ENCODE data around the gene HASPIN.

Gene HASPIN

DNA sequence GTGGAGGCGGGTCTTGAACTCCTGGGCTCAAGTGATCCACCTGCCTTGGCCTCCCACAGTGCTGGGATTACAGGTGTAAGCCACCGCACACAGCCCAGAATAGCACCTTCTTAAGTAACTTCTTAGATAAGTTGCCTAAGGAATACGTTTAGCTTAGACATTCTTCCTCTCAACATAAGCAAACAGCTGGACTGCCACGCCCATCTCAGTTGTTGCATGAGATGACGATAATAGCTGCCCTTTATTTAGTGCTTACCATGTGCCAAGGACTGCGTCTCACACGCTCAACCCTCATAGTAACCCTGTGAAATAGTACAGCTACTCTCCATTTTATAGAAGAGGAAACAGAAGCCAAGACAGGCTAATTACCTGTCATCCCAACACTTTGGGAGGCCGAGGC lies 11.8 kb downstream of the HASPIN start:
- no peak for DNase-seq (ENCODE audit: low spot score)

DNA sequence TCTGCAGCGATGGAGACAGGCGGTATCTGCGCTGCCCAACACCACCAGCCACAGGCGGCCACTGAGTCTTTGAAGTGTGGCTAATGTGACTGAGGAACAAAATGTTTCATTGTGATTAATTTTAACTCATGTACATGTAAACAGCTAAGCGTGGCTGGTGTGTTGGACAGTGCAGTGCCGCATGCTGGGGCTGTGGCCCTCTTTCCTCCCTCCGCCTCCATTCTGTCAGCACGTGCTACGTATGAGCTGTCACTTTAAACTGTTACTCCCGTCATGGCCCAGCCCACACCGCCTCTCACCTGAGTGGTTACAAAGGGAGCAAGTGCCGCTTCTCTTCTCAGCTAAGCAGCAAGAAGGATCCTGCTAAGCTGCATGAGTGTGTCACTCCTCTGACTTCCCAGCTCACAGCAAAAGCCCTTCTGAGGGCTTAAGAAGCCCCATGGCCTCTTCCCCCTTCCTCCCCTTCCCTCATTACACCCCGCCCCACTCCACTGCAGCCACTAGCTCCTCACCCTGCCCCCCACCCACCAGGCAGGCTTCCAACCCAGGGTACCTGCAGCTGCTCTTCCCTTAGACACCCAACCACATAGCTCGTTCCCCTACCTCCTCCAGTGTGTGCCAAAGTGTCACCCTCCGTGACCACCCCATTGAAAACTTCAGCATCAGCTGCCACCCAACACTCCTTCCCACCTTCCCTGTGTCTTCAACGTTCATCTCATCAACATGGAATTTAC lies 15.0 kb downstream of the HASPIN start:
- peak; percentile 85 for DNase-seq (ENCODE audit: low spot score)

DNA sequence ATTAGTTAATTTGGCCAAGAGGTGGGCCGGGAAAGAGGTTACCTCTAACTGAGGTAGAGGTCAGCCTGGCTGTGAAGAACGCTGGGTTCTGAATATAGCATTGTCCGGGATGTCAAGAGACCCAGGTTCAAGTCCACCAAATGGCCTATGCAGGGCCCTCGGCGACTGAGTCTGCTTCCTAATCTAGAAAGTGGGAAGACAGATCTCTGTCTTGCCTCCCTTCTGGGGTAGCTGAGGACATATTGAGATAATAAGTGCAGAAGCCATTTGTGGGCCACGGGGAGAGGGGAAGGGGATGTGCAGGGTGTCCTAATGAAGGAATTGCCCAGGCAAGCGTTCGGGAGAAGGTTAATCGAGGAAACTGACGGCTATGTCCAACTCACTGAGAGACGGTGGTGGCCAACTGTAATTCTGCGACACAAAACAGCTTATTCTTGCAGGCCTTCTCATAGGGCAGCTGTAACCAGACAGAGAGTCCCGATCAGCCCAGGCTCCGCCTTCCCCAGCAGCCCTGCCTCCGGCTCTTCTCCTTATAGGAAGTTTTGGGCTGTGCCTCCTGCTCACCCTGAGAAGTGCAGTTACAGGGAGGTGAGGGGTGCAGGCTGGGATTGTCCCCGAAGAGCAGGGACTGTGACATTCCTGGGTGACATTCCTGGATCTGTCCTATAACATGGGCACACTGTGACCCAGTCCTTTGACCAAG lies 15.9 kb downstream of the HASPIN start:
- DNase-seq (ENCODE audit: low spot score), result no peak

DNA sequence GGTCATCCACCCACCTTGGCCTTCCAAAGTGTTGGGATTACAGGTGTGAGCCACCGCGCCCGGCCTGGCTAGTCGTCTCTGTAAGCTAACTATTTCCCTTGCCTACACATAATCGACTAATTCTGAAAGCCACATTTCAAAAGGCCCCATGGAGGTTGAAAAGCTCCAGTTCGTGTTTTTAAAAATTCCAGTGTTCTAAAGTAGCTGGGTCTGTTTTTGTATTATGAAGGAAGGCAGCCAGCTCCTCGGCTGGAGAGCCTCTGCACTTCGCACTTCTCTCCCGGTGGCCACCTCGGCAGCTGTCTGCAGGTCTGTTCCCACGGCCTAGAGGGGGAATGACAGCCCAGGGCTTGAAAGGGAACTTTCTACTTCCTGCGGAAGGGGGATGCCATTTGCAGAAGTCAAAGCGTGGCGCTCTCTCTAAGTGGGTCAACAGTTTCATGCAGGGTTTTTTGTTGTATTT lies 16.9 kb downstream of the HASPIN start:
- no peak for DNase-seq (ENCODE audit: low spot score)

DNA sequence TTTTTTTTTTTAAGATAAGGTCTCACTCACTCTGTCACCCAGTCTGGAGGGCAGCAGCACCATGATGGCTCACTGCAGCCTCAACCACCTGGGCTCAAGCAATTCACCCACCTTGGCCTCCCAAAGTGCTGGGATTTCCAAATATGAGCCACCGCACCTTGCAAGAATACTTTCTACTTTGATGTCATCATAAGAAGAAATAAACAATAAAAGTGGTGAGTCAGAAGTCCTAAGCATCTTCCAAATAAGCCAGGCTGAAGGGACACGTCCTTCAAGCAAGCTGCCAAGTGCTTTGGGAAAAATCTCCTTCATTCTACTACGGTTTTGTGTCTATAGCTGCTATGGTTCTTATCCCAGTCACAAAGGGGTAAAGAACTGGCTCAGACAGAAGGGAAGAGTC lies 20.3 kb downstream of the HASPIN start:
- no peak for DNase-seq (ENCODE audit: low spot score)

DNA sequence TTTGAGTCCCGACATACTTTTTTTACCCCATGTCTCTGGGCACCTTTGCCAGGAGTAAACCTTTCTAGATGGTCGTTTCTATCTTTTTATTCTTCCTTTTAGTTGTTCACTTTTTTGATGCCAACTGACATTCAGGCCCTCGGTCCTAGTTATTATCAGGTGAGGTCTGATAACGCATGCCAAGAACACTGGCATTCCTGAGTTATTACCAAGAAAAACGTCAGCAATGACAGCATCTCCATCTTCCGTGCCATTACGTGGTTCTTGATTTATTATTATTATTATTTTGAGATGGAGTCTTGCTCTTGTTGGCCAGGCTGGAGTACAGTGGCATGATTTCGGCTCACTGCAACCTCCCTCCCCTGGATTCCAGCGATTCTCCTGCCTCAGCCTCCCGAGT lies 21.4 kb downstream of the HASPIN start:
- DNase-seq (ENCODE audit: low spot score), result no peak

DNA sequence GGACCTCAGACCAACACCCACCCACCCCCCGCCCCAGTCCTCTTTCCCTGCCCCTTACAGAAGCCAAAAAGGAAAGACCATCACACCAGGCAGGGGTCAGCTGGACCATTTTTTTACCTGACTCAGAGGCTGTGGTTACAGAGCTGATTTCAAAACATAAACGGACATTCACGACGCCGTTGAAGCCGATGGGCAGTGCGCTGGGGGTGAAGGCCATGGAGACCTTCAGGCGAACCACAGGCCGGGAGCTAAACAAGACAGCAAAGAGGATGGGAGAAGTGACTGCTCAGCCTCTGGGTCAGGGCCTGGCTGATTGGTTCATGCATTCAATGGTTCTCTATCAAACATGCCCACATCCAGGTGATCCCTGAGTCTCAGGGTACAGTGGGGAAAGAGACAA lies 24.1 kb downstream of the HASPIN start:
- DNase-seq (ENCODE audit: low spot score), result no peak

DNA sequence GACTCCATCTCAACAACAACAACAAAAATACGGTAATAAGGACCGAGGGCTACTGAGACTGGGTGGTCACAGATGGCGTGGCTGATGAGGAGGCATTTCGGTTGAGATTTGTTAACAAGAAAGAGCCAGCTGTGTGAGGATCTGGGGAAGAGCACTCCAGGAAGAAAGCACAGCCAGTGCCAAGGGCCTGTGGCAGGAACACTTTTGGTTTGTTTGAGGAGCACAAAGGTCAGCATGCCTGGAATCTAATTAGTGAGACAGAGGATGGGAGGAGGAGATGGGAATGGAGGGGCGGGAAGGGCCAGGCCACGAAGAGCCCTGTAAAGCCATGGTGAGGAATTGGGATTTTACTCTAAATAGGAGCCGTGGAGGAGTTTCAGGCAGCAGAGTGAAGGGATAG lies 24.9 kb downstream of the HASPIN start:
- no peak for DNase-seq (ENCODE audit: low spot score)

DNA sequence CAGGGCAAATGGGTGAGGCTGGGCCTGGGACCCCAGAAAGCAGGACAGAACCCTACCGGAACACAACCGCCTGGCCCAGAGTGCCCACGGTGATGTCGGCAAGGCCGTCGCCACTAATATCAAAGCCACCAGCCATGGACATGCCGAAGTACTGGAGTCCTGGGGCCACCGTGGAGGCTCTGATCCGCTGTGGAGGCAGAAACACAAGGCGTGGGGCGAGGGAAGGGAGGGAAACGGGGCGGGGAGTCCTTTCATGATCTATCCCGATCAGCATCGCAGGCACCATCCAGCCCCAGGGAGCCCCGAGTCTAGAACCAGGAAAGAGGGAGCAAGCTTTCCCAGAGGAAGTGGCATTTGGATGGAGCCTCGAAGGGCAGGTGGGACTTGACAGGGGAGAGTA lies 26.6 kb downstream of the HASPIN start:
- DNase-seq (ENCODE audit: low spot score), result no peak

DNA sequence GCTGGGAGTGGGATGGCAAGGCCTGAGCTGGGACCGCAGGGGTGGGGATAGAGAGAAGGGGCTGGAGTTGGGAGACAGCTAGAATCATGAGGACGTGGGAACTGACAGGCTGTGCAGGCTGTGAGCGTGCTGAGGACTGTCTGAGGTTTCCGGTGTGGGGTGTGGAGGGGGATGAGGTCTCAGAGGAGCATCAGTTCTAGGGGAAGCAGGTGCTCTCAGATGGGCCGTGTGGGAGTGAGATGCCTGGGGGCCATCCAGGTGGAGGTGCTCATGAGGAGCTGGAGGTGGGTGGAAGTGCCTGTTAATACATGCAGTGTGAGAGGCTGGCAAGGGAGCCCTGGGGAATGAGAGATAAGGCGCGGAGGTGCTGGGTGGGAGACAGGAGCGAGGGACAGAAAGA lies 27.2 kb downstream of the HASPIN start:
- DNase-seq (ENCODE audit: low spot score), result no peak

DNA sequence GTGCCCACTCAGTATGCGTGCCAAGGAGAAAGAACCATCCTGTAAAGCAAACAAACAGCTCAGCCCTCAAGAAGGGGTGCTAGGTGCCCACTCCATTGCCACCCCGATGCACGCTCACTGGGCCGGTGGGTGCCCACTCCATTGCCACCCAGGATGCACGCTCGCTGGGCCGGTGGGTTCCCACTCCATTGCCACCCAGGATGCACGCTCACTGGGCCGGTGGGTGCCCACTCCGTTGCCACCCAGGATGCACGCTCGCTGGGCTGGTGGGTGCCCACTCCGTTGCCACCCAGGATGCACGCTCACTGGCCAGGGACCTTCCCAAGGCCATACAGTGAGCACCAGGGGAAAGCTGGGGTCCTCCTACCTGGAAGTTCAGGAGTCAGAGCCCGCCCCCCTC lies 28.1 kb downstream of the HASPIN start:
- DNase-seq (ENCODE audit: low spot score), result no peak

DNA sequence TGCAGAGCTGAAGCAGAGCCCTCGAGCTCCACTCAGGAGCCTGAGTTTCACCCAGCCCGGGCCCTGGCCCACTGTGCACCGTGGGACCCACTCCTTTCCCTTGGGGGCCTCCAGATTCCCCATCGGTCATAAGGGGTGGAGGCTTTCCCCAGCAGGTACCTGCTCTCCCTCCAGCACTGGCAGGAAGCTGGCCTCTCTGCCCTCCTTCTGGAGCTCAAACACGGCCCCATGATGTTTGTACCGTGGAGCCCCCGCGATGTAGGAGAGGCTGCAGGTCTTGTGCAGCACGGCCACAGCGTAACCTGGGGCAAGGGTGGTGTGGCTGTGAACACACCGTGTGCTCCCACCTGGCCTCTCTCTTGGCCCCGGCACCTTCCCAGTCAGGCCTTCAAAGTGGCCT lies 29.9 kb downstream of the HASPIN start:
- DNase-seq (ENCODE audit: low spot score), result no peak

DNA sequence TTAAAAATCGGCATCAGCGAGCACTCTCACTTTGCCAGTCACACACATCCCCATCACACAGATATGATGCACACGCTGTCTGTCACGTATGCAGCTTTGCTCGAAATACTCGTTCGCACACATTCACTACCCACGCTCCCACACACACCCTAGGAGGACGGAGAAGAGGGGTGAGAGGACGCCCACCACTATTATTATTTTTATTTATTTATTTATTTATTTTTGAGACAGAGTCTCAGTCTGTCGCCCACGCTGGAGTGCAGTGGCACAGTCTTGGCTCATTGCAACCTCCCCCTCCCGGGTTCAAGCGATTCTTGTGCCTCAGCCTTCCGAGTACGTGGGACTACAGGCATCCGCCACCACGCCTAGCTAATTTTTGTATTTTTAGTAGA lies 30.4 kb downstream of the HASPIN start:
- DNase-seq (ENCODE audit: low spot score), result no peak

DNA sequence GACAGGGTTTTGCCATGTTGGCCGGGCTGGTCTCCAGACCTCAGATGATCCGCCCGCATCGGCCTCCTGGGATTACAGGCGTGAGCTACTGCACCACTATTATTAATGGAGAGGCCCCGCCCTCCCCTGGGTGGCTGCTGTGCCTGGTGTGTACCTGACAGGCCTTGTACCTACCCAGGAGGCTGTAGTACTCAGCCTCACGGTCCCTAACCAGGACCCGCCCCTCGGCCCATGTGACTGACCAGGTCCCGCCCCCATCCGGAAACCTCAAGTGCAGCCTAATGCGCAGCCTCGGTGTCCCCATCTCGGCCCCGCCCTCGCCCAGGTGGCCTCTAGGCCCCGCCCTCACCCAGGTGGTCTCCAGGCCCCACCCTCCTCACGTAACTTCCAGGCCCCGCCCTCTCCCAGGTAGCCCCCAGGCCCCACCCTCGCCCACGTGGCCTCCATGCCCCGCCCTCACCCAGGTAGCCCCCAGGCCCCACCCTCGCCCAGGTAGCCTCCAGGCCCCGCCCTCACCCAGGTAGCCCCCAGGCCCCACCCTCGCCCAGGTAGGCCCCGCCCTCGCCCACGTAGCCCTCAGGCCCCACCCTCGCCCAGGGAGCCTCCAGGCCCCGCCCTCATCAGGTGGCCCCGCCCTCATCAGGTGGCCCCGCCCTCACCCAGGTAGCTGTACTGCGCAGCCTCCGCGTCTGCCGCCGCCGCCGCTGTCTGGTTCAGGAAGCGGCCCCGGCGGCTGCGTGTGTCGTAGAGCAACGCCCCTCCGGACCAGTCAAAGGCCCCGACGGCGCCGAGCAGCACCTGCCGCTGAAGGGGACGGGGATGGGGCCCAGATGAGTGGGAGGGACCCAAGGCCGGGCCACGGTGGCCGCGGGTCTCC lies 31.0 kb downstream of the HASPIN start:
- peak; percentile 89 for DNase-seq (ENCODE audit: low spot score)

DNA sequence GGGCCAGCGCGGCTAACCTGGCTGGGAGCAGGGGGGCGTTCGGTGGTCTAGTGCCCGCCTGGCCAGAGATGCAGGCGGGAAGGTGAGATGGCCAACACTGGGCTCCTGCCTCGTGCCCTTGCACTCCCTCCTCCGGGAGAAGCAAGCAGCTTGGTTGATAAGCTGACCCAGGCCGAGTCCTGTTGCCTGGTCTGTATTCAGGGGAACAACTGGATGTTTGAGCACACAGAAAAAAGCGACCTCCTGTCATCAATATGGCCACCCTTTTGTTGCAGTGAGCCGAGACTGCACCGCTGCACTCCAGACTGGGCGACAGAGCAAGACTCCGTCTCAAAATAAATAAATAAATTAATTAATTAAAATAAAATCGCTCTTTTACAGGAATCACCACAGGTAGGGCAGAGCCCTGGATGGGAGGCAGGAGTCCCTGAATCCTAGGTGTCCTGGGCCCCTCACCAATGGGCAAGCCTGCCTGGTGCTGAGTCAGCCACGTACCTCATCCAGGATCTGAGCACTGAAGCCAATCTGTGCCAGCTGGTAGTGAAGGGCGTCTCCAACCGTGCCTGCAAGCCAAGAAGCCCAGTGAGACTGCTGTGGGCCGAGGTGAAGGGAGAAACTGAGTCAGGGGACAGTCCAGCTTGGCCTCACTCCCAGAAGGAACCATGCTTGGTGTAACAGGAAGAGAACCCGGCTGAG lies 31.8 kb downstream of the HASPIN start:
- peak; percentile 9 for DNase-seq (ENCODE audit: low spot score)

DNA sequence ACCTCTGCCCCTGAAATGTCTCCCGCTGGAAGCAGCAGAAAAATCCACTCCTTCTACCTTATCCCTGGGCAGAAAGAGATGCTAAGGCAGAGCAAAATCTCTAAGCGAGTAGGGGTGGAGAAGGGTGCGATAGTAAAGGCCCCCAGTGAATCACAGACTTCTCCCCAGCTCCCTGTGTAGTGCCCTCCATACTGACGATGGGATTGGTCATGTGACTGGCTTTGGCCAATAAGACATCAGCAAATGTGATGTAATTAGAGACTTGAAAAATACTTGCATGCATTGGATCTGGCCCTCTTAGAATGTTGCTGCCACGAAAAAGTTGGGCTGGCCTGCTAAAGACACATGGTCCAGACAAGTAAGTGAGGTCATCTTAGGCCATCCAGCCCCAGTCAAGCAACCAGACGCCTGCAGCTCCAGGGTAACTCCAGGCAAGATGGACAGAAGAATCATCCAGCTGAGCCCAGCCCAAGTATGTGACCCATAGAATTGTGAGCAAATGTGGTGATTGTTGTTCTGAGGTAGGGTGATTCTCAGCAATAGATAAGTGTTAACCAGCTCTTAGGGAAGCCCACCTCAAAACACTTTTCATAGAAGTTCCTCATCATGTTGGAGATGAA lies 36.0 kb downstream of the HASPIN start:
- DNase-seq (ENCODE audit: low spot score), result no peak

DNA sequence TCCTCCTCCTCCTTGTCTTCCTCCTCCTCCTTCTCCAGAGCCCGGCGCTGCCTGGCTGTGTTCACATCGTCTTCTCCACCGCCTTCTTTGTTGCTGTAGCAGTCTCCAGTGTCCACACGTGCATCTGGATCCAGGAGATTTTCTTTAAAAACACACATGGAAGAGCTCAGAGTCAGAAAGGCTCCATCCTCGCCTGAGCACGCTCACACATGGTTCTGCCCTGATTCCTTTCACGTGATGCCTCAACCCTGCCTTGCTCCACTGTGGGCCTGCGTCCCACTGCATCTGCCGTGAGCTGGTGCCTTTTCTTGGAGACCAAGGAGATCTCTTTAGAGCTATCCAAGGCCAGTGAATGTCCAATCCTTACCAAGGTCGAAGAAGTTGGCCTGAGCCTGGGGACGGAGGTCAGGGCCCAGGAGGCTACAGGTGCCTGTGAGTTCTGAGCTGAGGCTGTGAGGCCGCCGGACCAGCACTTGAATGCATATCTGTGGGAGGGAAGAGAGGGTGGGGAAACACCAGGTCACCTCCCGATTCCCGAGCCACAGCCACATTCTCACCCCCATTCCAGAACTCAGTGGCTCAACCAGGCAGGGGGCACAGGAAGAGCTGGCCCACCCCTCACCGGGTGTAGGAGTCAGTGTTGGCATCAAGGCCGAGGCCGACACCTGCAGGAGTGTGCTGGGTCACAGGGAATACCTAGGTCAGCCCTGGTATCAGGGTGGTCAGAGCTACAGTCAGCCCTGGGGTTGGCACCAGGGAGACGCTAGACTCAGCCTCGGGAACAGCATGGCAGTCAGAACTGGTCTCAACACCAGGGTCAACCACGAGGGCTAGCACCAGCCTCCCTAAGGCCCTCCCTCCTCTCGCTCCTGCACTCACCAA lies 37.6 kb downstream of the HASPIN start:
- DNase-seq (ENCODE audit: low spot score), result no peak

DNA sequence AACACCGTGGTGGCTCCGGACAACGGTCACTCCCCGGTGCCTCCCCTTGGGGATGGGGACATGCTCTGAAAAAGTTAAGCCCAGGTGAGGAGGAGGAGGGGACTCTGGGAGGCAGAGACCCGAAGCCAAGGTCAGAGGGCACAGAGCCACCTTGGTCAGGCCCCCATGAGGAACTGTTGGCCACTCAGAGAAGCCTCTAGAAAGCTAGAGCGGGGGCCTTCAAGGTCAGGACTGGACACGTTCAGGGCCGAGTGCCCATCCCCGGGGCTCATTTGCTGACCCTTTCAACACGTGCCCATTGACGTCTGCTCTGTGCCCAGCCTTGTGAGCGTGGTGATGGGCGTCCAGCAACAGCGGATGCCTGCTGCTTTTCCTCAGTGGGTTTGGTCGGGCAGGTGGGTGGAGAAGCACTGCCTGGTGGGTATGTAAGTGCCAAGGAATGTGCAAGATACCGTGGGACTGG lies 38.2 kb downstream of the HASPIN start:
- DNase-seq (ENCODE audit: low spot score), result no peak

DNA sequence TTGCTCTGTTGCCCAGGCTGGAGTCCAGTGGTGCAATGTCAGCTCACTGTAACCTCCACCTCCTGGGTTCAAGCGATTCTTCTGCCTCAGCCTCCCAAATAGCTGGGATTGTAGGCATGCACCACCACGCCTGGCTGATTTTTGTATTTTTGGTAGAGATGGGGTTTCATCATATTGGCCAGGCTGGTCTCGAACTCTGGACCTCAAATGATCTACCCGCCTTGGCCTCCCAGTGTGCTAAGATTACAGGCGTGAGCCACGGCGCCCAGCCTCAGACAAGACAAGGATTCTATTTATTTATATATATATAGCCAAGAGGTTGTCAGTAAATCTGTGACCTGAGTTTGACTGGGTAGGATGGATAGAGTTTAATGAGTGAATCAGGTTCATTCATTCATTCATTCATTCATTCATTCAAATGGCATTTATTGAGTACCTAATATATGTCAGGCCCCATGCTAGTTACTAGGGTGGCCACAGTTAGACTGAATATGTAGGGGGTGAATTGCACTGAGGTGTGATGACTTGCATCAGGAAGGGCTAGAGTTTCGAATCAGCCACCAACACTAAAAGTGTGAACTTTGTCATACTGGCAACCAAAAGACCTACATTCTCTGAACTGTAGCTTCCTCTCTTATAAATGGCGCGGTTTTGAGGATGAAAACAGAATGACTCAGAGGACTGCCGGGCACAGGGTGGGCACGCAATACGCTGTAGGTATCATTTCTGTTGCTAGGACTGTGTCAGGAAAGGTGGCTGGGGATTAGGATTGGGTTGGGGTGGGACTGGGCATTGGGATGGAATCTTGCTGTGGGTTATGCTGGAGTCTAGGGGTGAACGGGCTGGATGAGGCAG lies 39.4 kb downstream of the HASPIN start:
- no peak for DNase-seq (ENCODE audit: low spot score)

DNA sequence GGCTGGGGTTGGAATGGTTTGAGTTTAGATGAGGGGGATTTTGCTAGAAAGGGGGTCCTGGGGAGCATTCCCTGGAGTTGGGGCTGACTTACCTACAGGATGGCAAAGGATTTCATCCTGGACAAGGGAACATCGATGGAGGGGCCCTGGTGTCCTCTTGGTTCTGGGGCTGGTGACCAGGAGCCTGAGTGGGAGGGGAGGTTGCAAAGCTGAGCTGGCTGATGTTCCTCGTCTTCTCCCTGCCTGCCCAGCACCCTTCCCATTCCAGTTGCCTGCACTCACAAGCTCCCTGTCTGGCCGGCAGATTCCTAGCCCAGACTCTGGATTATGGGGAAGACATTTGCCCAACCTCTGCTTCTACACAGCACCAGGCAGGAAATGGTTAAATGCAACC lies 40.1 kb downstream of the HASPIN start:
- no peak for DNase-seq (ENCODE audit: low spot score)
